Natural killer cell (primary cell): ENCODE data around the gene ZNF565. TPM values are rescaled to one million over a fixed set of nuclear protein-coding genes. Genes with fewer than 3 reads are reported as not detected.
"Not testable (repeated sequence)": the region's sequence is repeated elsewhere in the genome, so short reads cannot be mapped to it uniquely, and the experiment has no call there.

Experiments used
- ATAC-seq, 3 donors: fragments of 150-1000 bp in 2 of 3; fragments of 200-7000 bp in 1 of 3; cut with Tn5 transposase; 1 replicate in 1 of 3; 2 replicates in 2 of 3; pipeline ENCODE4 v1.10.0; 2021; ENCODE audit warnings: mild to moderate bottlenecking in 2 of 3, moderate library complexity in 2 of 3
- DNase-seq, 2 donors: peaks; one replicate each; pipeline versions ENCODE4 v3.0.0 to v3.0.0-alpha.2; 2013 to 2021; ENCODE audit warnings: mixed read lengths in 1 of 2
- H3K27ac ChIP-seq: one replicate; pipeline ENCODE4 v1.5.1; 2013; ENCODE audit warnings: mild to moderate bottlenecking, low read length
- H3K27me3 ChIP-seq: one replicate; pipeline ENCODE4 v1.6.1; 2013; ENCODE audit warnings: low read length; ENCODE audit not compliant: control insufficient read depth, insufficient read depth
- H3K36me3 ChIP-seq: one replicate; pipeline ENCODE4 v1.6.1; 2013; ENCODE audit warnings: low read length; ENCODE audit not compliant: control insufficient read depth, insufficient read depth
- H3K4me1 ChIP-seq: one replicate; pipeline ENCODE4 v1.6.1; 2013; ENCODE audit warnings: low read length; ENCODE audit not compliant: control insufficient read depth, insufficient read depth
- H3K4me3 ChIP-seq: one replicate; pipeline ENCODE4 v1.5.1; 2013; ENCODE audit warnings: low read length
- H3K9me3 ChIP-seq: one replicate; pipeline ENCODE4 v1.6.1; 2013; ENCODE audit warnings: low read length; ENCODE audit not compliant: control insufficient read depth, insufficient read depth
- H3K27ac Mint-ChIP-seq, 2 donors: one replicate each; pipeline ENCODE4 v1.8.0; 2022; ENCODE audit warnings: mild to moderate bottlenecking in 2 of 2, mixed read lengths in 2 of 2, moderate library complexity in 1 of 2
- H3K27me3 Mint-ChIP-seq, 2 donors: one replicate each; pipeline ENCODE4 v1.8.0; 2022; ENCODE audit warnings: low read depth in 2 of 2, mixed read lengths in 2 of 2
- H3K36me3 Mint-ChIP-seq: one replicate; pipeline ENCODE4 v1.8.0; 2022; ENCODE audit warnings: mixed read lengths
- H3K4me1 Mint-ChIP-seq, 2 donors: one replicate each; pipeline ENCODE4 v1.8.0; 2022; ENCODE audit warnings: mixed read lengths in 2 of 2
- H3K4me3 Mint-ChIP-seq: one replicate; pipeline ENCODE4 v1.8.0; 2022; ENCODE audit warnings: mild to moderate bottlenecking, moderate library complexity, mixed read lengths
- H3K9me3 Mint-ChIP-seq, 2 donors: one replicate each; pipeline ENCODE4 v1.8.0; 2022; ENCODE audit warnings: mixed read lengths in 2 of 2
- CTCF ChIP-seq: fragments of 200-600 bp; IDR thresholded peaks from one replicate; pipeline ENCODE4 v1.8.0; 2022; ENCODE audit warnings: antibody characterized with exemption
- WGBS: methylation state at CpG from one replicate; pipeline ENCODE4 v1.1.7; 2013; ENCODE audit warnings: missing lambda C conversion rate; ENCODE audit not compliant: insufficient coverage; 5-methylcytosine and 5-hydroxymethylcytosine counted together
- intact Hi-C: fragments of 100-400 bp; cut with micrococcal nuclease; formaldehyde crosslinking; loops from one replicate; pipeline ENCODE4 v1.14.2; 2022
- total RNA-seq, 4 donors: library from RNA; stranded (reverse); fragments of 120-200 nt in 1 of 4; gene quantifications; one replicate each; pipeline versions ENCODE4 v1.2.3 to v1.2.4, GENCODE V29; 2013 to 2022

Gene ZNF565
- total RNA-seq, 3 donors from 2014 or later (not counting 1 experiment from before 2014, with no cell fraction given), result 7.7 to 19.1 (median 10.5) TPM

GRCh38 chr19:36183245-36183628 is 31.2 kb downstream of the ZNF565 start:
- Mint-ChIP-seq H3K36me3 (peaks cover 12% of the 10 kb centered on the region), H3K9me3 (no peaks in the 10 kb centered on the region), H3K4me1 (peaks cover 0 to 5% of the 10 kb centered on the region in 2 donors), H3K27me3 (no peaks in the 10 kb centered on the region), H3K27ac (no peak overlapping the region), H3K4me3 (no peak overlapping the region)
- ATAC-seq (no peak), DNase-seq (no peak)
- intact Hi-C loops, result no loop called here
- Histone ChIP-seq H3K27ac (no peak overlapping the region), H3K4me1 (peaks cover 2% of the 10 kb centered on the region), H3K9me3 (no peaks in the 10 kb centered on the region), H3K36me3 (peaks cover 11% of the 10 kb centered on the region), H3K4me3 (no peak overlapping the region), H3K27me3 (no peaks in the 10 kb centered on the region)
- 96% methylated on average over 7 of the region's 10 CpGs for WGBS
- no peak for TF ChIP-seq CTCF

- H3K9me3 ChIP-seq, result no peaks in the 10 kb centered on the region
- intact Hi-C loops, result no loop called here
- H3K27ac Mint-ChIP-seq, result no peak overlapping the region
- peaks cover 11% of the 10 kb centered on the region for H3K36me3 ChIP-seq
- no peak for DNase-seq
- H3K27ac ChIP-seq, result no peak overlapping the region
- H3K27me3 Mint-ChIP-seq, result no peaks in the 10 kb centered on the region
- no peak for ATAC-seq
- no peaks in the 10 kb centered on the region for H3K27me3 ChIP-seq
- 96% methylated on average over 14 of the region's 17 CpGs for WGBS
- peaks cover 2% of the 10 kb centered on the region for H3K4me1 ChIP-seq
- H3K4me3 ChIP-seq, result no peak overlapping the region
- no peak for TF ChIP-seq CTCF
- peaks cover 12% of the 10 kb centered on the region for H3K36me3 Mint-ChIP-seq
- H3K4me3 Mint-ChIP-seq, result no peak overlapping the region
- peaks cover 0 to 5% of the 10 kb centered on the region in 2 donors for H3K4me1 Mint-ChIP-seq
- no peaks in the 10 kb centered on the region for H3K9me3 Mint-ChIP-seq
These were observed 31.7 kb downstream of the ZNF565 start for GRCh38 chr19:36182612-36183244.

- H3K9me3 ChIP-seq, DNase-seq, H3K27me3 ChIP-seq, H3K9me3 Mint-ChIP-seq, H3K27ac Mint-ChIP-seq, H3K4me1 ChIP-seq, ATAC-seq, H3K27me3 Mint-ChIP-seq, H3K4me3 Mint-ChIP-seq, H3K4me1 Mint-ChIP-seq, H3K4me3 ChIP-seq, intact Hi-C loops, H3K27ac ChIP-seq: not testable (repeated sequence)
- whole genome bisulfite sequencing, result 85% methylated on average over 2 of the region's 2 CpGs
- H3K36me3 Mint-ChIP-seq, result peaks cover 12% of the 10 kb centered on the region
- H3K36me3 ChIP-seq, result peaks cover 11% of the 10 kb centered on the region
These were observed 35.4 kb downstream of the ZNF565 start for GRCh38 chr19:36179077-36179476.

GRCh38 chr19:36173846-36174245 is 40.6 kb downstream of the ZNF565 start:
- H3K4me3 Mint-ChIP-seq, H3K9me3 ChIP-seq, H3K27me3 Mint-ChIP-seq, DNase-seq, H3K9me3 Mint-ChIP-seq, H3K27ac Mint-ChIP-seq, ATAC-seq, H3K36me3 ChIP-seq, H3K27ac ChIP-seq, H3K4me3 ChIP-seq, H3K36me3 Mint-ChIP-seq, H3K27me3 ChIP-seq, H3K4me1 ChIP-seq, H3K4me1 Mint-ChIP-seq: not testable (repeated sequence)
- intact Hi-C loops, result loop anchor here (5.0 kb wide), 1 partner anchor 222 kb away; no protein-coding TSS in a partner anchor
- WGBS, result 93% methylated on average over 8 of the region's 8 CpGs
